Ovary (tissue), 9 donors: ENCODE measurements around the gene MAPK8IP1. TPM values are rescaled to one million over a fixed set of nuclear protein-coding genes. Genes with fewer than 3 reads are reported as not detected.

Experiments
- DNase-seq, 5 donors: peaks; one replicate each; pipeline ENCODE4 v3.0.0-alpha.2; 2019 to 2020
- H3K27ac ChIP-seq, 2 donors: fragments of 200-600 bp; one replicate each; pipeline versions ENCODE4 v1.5.1 to v1.8.0; 2019 to 2022
- H3K27me3 ChIP-seq: fragments of 200-600 bp; one replicate; pipeline ENCODE4 v1.8.0; 2022
- H3K36me3 ChIP-seq: fragments of 200-600 bp; sonication (generic); one replicate; pipeline ENCODE4 v1.5.1; 2019
- H3K4me1 ChIP-seq: one replicate; pipeline ENCODE4 v1.8.1; 2013; ENCODE audit warnings: mild to moderate bottlenecking, moderate library complexity; ENCODE audit not compliant: insufficient read depth
- H3K4me3 ChIP-seq: fragments of 200-600 bp; sonication (generic); one replicate; pipeline ENCODE4 v1.5.1; 2017
- H3K9me3 ChIP-seq, 2 donors: fragments of 200-600 bp in 1 of 2; sonication (generic) in 1 of 2; one replicate each; pipeline versions ENCODE4 v1.5.1 to v1.8.1; 2013 to 2019; ENCODE audit warnings: mild to moderate bottlenecking in 1 of 2, moderate library complexity in 1 of 2
- EP300 ChIP-seq: sonication (generic); formaldehyde crosslinking; IDR thresholded peaks from one replicate; pipeline ENCODE4 v1.6.1; 2017; ENCODE audit warnings: antibody characterized with exemption
- POLR2A ChIP-seq: fragments of 450-650 bp; IDR thresholded peaks from one replicate; pipeline ENCODE4 v1.6.1; 2017; ENCODE audit warnings: antibody characterized with exemption, mild to moderate bottlenecking, moderate library complexity
- WGBS, 3 donors: extraction: QIAGEN DNeasy Blood & Tissue Kit in 1 of 3; methylation state at CpG; one replicate each; pipeline versions ENCODE4 v1.1.5 to v1.1.7; 2013 to 2017; 5-methylcytosine and 5-hydroxymethylcytosine counted together
- intact Hi-C, 4 donors: fragments of 100-400 bp; cut with DNase I; formaldehyde crosslinking; loops; one replicate each; pipeline versions ENCODE4 v1.11.0 to v1.15.1; 2022 to 2023
- polyA plus RNA-seq, 2 donors: library from polyadenylated mRNA; stranded (reverse); fragments of 200-250 nt in 1 of 2; fragments of 350-450 nt in 1 of 2; fragmentation: Illumina TruSeq in 1 of 2; extraction: RNeasy Lipid Tissue Mini Kit (QIAGEN cat#74804) in 1 of 2; gene quantifications; one replicate each; pipeline ENCODE4 v1.2.3, GENCODE V29; 2013 to 2014
- total RNA-seq, 7 donors: library from RNA; depleted of rRNA in 2 of 7; stranded (reverse); fragments of >200 nt in 2 of 7; fragmentation: NEBNext Ultra II Directional in 3 of 7; extraction: Animal tissue kit (Norgen Biotek cat#: 25700) in 3 of 7; gene quantifications; one replicate each; pipeline versions ENCODE4 v1.1.0 to v1.2.4, GENCODE V29; 2016 to 2023
- TF ChIP-seq, protein P1 (sequence below), 3 donors: fragments of 450-650 bp in 2 of 3; fragments of 200-600 bp in 1 of 3; IDR thresholded peaks; one replicate each; pipeline versions ENCODE4 v1.5.1 to v1.8.0; 2016 to 2022; ENCODE audit warnings: antibody characterized with exemption in 3 of 3, mild to moderate bottlenecking in 1 of 3
- donor health status: DM: no; HTN: no; CAD: no; lungs with moderate emphysema.
- donor health status: DM: no; HTN: no; CAD: no.
- donor health status: Bipolar disorder and iron deficiency.
- donor health status: DM: yes; HTN: yes; CAD: no.
- donor health status: DM: no; HTN: no; CAD: no.
- donor health status: DM: yes; HTN: yes; CAD: no.

MAPK8IP1 gene
- total and polyA plus RNA-seq, 9 donors, result 3.7 to 24.1 (median 14.4) TPM

DNA sequence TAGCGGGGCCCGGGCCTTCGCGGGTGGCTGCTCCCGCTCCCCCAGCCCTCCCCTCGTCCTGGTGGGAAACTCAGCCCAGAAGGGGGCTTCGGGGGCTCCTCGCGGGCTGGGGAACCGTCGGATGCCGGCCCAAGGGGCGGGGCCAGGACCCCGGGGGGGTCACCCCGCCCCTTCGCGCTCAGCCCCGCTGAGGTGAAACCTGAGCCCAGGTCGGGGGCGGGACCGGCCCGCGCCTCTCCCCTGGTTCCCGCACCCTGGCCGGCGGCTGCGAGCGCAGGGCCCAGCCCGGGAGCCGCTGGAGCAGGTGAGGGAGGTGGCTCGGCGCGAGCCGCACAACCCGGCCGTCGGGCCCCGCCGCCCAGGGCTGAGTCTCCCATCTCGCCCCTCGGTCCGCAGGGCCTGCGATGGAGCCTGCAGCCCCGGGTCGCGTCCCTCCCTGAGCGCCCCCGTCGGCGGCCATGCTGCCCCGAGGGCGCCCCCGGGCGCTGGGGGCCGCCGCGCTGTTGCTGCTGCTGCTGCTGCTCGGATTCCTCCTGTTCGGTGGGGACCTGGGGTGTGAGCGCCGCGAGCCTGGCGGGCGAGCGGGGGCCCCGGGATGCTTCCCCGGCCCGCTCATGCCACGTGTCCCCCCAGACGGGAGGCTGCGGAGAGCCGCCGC lies 37.1 kb downstream of the MAPK8IP1 start, which contains the start of gene LARGE2:
TSS of gene LARGE2 (plus strand) at position 232 of the 658 bp plus-strand sequence. CDS start at position 459, 227 bp downstream.
- H3K9me3 ChIP-seq, result no peaks in the 10 kb centered on the region
- H3K27ac ChIP-seq, result peak within 1 kb of the TSS; percentile 50 to 84
- no peaks in the 10 kb centered on the region for H3K36me3 ChIP-seq
- WGBS, 3 donors, result 0 to 1% (median 0%) methylated on average over 11 to 73 of the region's 73 CpGs
- TF ChIP-seq POLR2A (no peak), EP300 (no peak)
- TF ChIP-seq, protein P1, sequence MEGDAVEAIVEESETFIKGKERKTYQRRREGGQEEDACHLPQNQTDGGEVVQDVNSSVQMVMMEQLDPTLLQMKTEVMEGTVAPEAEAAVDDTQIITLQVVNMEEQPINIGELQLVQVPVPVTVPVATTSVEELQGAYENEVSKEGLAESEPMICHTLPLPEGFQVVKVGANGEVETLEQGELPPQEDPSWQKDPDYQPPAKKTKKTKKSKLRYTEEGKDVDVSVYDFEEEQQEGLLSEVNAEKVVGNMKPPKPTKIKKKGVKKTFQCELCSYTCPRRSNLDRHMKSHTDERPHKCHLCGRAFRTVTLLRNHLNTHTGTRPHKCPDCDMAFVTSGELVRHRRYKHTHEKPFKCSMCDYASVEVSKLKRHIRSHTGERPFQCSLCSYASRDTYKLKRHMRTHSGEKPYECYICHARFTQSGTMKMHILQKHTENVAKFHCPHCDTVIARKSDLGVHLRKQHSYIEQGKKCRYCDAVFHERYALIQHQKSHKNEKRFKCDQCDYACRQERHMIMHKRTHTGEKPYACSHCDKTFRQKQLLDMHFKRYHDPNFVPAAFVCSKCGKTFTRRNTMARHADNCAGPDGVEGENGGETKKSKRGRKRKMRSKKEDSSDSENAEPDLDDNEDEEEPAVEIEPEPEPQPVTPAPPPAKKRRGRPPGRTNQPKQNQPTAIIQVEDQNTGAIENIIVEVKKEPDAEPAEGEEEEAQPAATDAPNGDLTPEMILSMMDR (IDR thresholded peaks at IDR 0.05), result no peak
- DNase-seq, result peak in 3 of 5 donors; percentile 35 to 69 (median 46)
- H3K4me3 ChIP-seq, result peak within 1 kb of the TSS; percentile 21
- no peaks in the 10 kb centered on the region for H3K4me1 ChIP-seq
- no peaks in the 10 kb centered on the region for H3K27me3 ChIP-seq
- intact Hi-C loops, result no loop called here

GRCh38 chr11:45924036-45924915 lies 38.8 kb downstream of the MAPK8IP1 start:
- Histone ChIP-seq H3K4me3 (no peak overlapping the region), H3K27me3 (no peaks in the 10 kb centered on the region), H3K9me3 (no peaks in the 10 kb centered on the region), H3K27ac (no peak overlapping the region), H3K36me3 (no peaks in the 10 kb centered on the region), H3K4me1 (peaks cover 2% of the 10 kb centered on the region)
- peak; percentile 10 to 34 (median 19) for DNase-seq
- WGBS, 3 donors, result 85 to 87% (median 86%) methylated on average over 21 to 22 of the region's 22 CpGs
- intact Hi-C loops, result no loop called here
- TF ChIP-seq EP300, result no peak
- TF ChIP-seq POLR2A, result no peak
- TF ChIP-seq, protein P1 (IDR thresholded peaks at IDR 0.05), result no peak

GRCh38 chr11:45924927-45925326 lies 39.5 kb downstream of the MAPK8IP1 start:
- Histone ChIP-seq H3K27ac (no peak overlapping the region), H3K4me1 (peaks cover 2% of the 10 kb centered on the region), H3K27me3 (no peaks in the 10 kb centered on the region), H3K9me3 (no peaks in the 10 kb centered on the region), H3K36me3 (no peaks in the 10 kb centered on the region), H3K4me3 (no peak overlapping the region)
- TF ChIP-seq, protein P1 (IDR thresholded peaks at IDR 0.05), result no peak
- TF ChIP-seq POLR2A, result no peak
- intact Hi-C loops, result no loop called here
- WGBS, 3 donors, result 90 to 92% (median 91%) methylated on average over 6 of the region's 6 CpGs
- no peak for DNase-seq

DNA sequence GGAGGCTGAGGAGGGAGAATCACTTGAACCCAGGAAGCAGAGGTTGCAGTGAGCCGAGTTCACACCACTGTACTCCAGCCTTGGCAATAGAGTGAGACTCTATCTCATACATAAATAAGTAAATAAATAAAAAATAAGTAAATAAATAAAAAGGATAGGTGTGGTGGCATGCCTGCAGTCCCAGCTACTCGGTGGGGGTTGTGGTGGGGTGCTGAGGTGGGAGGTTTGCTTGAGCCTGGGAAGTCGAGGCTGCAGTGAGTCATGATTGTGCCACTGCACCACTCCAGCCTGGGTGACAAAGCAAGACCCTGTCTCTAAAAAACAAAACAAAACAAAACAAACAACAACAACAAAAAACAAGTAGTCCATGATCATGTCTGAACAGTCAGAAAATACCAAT lies 40.1 kb downstream of the MAPK8IP1 start:
- no peaks in the 10 kb centered on the region for H3K27me3 ChIP-seq

More for the DNA sequence above, 40.1 kb downstream of the MAPK8IP1 start:
- 83 to 92% (median 89%) methylated on average over 3 of the region's 3 CpGs for WGBS, 3 donors
- intact Hi-C loops, result no loop called here
- Histone ChIP-seq H3K4me3 (no peak overlapping the region), H3K4me1 (peaks cover 2% of the 10 kb centered on the region), H3K36me3 (no peaks in the 10 kb centered on the region), H3K27ac (no peak overlapping the region), H3K9me3 (no peaks in the 10 kb centered on the region)
- no peak for DNase-seq
- TF ChIP-seq POLR2A (no peak), EP300 (no peak)
